HL-60 (cell line): ENCODE results near the gene CEP20.

Experiments
- GABPA ChIP-seq: IDR thresholded peaks from 2 replicates; pipeline ENCODE4 v1.6.1; 2012; ENCODE audit warnings: low read depth
- POLR2AphosphoS5 ChIP-seq: IDR thresholded peaks from 2 replicates; pipeline ENCODE4 v1.6.1; 2012; ENCODE audit warnings: low read depth
- SPI1 ChIP-seq: IDR thresholded peaks from 2 replicates; pipeline ENCODE4 v1.6.1; 2012; ENCODE audit warnings: low read depth, mild to moderate bottlenecking, borderline replicate concordance
- TF ChIP-seq, protein P1 (sequence below): IDR thresholded peaks from one replicate; pipeline ENCODE4 v1.5.1; 2011; ENCODE audit warnings: low read length, control low read depth, inconsistent platforms; ENCODE audit not compliant: insufficient read depth
- TF ChIP-seq, protein P2 (sequence below): IDR thresholded peaks from 2 replicates; pipeline ENCODE4 v1.6.1; 2012; ENCODE audit warnings: low read depth; ENCODE audit not compliant: insufficient replicate concordance

DNA sequence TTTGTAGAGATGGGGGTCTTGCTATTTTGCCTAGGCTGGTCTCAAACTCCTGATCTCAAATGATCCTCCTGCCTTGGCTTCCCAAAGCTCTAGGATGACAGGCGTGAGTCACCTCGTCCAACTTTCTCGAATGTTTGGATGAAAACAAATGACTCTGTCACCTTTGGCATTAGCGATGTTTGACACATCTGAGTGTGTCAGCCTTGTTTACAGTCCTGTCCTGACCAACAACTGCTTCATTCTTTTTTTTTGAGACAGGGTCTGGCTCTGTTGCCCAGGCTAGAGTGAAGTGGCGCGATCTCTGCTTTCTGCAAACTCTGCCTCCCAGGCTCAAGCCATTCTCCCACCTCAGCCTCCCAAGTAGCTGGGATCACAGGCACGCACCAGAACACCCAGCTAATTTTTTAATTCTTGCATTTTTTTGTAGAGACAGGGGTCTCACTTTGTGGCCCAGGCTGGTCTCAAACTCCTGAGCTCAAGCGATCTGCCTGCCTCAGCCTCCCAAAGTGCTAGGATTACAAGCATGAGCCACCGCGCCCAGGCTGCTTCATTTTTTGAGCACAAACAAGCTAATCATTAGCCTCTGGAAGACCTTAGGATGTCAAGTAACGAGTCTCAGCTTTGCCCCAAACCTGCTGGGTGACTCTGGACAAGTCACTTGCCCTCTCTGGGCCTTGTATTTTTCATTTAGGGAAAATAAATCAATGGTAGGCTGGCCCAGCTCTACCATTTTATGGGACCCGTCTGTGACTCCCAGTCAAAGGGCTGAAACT, 39.0 kb downstream of the CEP20 start:
- TF ChIP-seq POLR2AphosphoS5: no peak
- TF ChIP-seq, protein P1, sequence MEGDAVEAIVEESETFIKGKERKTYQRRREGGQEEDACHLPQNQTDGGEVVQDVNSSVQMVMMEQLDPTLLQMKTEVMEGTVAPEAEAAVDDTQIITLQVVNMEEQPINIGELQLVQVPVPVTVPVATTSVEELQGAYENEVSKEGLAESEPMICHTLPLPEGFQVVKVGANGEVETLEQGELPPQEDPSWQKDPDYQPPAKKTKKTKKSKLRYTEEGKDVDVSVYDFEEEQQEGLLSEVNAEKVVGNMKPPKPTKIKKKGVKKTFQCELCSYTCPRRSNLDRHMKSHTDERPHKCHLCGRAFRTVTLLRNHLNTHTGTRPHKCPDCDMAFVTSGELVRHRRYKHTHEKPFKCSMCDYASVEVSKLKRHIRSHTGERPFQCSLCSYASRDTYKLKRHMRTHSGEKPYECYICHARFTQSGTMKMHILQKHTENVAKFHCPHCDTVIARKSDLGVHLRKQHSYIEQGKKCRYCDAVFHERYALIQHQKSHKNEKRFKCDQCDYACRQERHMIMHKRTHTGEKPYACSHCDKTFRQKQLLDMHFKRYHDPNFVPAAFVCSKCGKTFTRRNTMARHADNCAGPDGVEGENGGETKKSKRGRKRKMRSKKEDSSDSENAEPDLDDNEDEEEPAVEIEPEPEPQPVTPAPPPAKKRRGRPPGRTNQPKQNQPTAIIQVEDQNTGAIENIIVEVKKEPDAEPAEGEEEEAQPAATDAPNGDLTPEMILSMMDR: no peak
- TF ChIP-seq, protein P2, sequence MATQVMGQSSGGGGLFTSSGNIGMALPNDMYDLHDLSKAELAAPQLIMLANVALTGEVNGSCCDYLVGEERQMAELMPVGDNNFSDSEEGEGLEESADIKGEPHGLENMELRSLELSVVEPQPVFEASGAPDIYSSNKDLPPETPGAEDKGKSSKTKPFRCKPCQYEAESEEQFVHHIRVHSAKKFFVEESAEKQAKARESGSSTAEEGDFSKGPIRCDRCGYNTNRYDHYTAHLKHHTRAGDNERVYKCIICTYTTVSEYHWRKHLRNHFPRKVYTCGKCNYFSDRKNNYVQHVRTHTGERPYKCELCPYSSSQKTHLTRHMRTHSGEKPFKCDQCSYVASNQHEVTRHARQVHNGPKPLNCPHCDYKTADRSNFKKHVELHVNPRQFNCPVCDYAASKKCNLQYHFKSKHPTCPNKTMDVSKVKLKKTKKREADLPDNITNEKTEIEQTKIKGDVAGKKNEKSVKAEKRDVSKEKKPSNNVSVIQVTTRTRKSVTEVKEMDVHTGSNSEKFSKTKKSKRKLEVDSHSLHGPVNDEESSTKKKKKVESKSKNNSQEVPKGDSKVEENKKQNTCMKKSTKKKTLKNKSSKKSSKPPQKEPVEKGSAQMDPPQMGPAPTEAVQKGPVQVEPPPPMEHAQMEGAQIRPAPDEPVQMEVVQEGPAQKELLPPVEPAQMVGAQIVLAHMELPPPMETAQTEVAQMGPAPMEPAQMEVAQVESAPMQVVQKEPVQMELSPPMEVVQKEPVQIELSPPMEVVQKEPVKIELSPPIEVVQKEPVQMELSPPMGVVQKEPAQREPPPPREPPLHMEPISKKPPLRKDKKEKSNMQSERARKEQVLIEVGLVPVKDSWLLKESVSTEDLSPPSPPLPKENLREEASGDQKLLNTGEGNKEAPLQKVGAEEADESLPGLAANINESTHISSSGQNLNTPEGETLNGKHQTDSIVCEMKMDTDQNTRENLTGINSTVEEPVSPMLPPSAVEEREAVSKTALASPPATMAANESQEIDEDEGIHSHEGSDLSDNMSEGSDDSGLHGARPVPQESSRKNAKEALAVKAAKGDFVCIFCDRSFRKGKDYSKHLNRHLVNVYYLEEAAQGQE: no peak
- no peak for TF ChIP-seq GABPA
- TF ChIP-seq SPI1: no peak
